ENCODE results near the gene ABCD1.
"Not testable (repeated sequence)": the region's sequence is repeated elsewhere in the genome, so short reads cannot be mapped to it uniquely, and the experiment has no call there.

The ABCD1 gene

DNA sequence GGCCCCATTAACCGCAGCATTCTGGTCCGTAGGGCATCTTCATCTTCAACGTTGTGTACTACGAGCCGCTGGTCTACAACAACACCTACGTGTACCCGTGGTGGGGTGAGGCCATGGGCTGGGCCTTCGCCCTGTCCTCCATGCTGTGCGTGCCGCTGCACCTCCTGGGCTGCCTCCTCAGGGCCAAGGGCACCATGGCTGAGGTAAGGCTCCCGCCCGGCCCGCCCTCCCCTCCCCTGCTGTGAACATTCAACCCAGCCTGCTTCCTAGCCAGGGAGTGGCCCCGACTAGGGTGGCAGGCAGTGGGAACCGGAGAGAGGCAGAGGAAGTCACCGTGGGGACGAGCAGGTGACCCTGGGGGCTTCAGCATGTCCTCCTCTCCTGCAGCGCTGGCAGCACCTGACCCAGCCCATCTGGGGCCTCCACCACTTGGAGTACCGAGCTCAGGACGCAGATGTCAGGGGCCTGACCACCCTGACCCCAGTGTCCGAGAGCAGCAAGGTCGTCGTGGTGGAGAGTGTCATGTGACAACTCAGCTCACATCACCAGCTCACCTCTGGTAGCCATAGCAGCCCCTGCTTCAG is 29.9 kb upstream of the ABCD1 start:
- DNase-seq: no peak

DNA sequence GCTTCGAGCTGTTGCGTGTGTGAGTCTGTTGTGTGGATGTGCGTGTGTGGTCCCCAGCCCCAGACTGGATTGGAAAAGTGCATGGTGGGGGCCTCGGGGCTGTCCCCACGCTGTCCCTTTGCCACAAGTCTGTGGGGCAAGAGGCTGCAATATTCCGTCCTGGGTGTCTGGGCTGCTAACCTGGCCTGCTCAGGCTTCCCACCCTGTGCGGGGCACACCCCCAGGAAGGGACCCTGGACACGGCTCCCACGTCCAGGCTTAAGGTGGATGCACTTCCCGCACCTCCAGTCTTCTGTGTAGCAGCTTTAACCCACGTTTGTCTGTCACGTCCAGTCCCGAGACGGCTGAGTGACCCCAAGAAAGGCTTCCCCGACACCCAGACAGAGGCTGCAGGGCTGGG is 28.6 kb upstream of the ABCD1 start:
- DNase-seq: no peak

DNA sequence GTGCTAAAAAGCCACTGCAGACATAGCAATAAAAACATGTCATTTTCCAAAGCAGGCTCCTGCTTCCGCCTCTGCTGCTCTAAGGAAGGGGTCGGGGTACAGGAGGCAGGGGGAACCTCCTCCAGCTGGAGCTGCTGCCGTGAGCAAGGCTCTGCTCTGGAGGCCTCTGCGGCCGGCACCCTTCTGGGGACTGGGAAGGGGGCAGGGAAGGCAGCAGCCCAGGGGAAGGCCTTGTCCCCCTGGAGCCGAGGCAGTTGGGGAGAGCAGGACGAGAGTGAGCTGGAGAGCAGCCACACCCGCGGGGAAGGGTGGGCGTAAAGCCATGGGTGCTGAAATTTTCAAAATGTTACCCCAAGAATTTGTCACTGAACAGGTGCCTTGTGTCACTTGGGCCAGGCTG is 28.1 kb upstream of the ABCD1 start:
- not testable (repeated sequence) for DNase-seq

DNA sequence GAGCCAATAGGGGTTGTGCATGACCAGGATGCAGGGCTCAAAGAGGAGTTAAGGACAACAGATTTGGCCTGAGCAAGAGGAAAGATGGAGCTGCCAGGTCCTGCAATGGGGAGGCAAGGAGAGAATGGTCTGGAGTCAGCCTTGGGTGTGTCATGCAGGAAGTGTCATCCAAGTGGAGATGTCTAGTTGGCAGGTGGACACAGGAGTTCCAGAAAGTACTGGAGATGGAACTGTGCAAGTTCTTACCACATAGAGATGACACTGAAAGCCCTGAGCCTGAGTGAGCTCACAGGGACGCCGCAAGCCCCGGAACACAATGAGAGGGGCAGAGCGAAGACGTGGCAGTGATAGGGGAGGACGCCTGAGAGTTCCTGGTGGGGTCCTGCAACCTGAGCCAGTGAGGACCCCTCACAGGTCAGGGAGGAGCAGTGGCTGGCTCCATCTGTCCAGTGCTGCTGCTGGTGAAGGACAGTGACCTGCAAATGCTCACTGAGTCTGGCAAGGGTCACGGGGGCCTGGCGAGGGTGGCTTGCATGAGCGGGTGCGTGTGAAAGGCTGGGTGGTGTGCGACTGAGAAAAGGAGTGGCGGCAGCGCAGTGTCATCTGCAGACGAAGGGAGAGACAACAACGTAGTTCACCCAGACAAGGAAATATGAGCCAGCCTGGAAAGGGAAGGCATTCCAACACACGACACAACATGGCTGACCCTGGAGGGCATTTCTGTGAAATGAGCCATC is 27.5 kb upstream of the ABCD1 start:
- not testable (repeated sequence) for DNase-seq

DNA sequence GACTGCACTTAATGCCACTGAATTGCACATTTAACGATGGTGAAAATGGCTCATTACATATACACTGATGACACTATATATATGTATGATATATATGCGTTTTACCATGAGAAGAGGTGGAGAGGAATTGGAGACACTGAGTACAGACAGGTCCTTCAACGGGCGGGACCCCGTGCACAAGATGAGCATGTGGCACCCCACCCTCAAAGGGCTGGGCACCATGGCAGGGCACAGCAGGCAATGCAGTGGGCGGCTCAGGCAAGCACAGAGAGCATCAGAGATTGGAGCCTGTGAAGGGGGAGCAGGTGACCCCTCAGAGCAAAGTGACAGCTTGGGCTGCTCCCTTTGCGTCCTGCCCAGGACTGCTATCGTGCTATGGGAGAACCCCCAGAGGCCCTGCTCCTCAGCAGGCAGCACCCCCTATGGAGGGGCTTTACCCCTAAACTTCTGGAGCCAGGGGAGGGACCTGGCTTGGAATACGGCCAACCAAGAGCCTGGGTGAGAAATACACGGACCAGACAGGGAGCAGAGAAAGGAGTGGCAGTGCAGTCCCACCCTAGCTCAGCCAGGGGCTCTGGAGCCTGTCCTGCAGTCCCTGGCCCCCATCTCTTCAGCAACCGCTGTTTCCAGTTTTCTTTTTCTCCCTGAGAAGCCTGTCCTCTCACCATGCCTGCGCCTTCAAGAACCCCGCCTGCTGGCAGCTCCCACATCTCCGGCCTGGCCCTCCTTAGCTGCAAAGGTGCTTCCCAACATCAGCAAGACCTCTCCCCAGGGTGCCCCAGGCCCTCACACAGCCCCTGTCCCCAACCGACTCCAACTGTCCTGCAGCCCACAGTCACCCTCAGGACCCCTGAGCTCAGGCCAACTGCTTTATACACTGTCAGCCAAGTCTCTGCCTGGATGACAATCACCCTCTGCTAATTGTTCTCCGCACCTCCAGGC is 26.5 kb upstream of the ABCD1 start:
- no peak for DNase-seq

DNA sequence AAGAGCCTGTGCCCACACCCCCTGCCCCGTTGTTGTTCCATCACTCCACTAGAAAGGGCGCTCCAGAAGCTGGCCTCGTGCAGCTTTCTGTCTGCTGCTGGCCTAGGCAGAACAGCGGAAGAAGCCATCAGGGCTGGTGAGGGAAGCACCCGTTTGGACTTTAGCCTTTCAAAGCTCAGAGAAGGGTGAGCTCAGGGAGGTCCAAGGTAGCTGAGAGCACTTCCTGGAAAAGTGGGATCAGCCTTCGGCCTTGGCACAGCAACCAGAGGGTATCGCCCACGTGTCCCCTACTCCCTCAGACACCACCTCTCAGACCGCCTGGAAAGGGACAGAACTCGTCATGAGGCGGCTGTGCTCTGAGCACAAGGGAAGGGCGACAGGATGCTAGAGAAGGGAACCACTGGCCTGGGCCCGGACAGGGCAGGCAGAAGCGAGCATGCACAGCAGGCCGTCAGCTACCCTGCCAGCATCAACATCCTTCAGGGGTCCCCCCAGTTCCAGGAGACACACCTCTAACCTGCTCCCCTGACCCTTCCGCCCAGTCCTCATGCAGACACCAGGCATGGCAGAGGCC is 25.4 kb upstream of the ABCD1 start:
- DNase-seq: not testable (repeated sequence)

DNA sequence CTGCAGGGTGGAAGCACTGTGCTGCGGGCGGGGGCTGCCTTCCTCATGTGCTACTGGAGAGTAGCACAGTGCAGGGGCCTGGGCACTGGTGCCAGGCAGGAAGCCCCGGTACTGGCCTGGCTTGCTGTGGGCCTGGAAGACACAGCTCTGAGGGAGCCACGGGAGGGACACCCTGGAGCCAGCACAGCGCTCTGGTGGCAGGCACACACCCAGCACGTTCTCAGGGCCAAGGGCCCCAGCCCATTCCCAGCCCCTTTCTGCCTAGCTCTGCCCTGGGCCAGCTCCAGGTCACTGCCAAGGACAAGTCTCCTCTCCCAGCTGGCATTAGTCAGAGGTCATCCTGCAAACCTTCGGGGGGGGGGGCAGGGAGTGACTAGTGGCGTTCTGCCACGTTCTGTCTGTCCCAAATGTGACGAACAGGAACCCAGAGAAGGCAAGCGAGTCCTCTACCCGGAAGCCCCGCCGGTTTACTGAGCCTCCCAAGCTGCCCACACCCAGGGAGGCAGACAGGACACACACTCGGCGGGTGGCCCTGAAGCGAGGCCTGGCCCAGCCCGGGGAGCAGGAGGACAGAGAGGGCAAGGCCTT is 24.8 kb upstream of the ABCD1 start:
- not testable (repeated sequence) for DNase-seq

DNA sequence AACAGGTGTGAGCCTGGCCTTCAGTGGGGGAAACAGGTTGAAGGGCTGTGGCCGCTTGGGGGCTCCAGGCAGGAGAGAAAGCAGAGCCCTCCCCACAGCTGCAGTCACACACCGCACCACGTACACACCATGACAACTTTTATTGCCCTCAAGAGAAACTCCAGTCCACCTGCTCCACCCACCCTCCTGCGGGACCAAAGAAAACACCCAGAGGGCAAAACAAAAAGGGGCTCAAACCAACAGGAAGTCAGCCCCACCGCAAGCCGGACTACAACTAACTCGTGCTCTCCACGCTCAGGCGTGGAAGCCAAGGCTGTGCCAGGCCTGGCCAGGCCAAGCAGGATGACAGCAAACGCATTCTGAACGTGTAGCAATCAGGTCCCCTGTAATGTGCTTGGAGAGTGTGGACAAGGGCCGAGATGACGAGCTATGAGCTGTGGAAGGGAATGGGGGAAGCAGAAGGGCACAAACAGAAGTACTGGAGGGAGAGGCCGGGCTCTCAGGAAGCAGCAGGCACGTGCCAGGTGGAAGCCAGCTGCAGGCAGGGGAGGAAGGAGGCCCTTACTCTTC is 24.2 kb upstream of the ABCD1 start:
- no peak for DNase-seq

DNA sequence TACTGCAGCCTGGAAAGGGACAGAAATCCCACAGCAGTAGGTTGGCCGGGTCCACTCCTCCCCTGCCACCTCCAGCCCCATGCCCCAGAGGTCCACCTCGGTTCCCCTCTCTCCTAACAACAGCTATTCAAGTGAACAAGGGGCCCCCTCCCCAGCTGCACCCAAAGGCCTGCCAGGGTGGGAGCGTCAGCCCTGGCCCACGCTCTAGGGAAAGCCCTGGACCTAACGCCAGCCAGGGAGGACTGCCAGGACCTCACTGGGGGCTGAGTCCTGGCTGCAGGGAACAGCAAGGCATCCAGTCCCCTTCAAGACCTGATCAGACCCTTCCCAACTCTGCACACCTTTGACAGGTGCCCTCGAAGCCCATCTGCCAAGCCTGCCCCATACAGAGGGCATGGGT is 23.7 kb upstream of the ABCD1 start:
- DNase-seq: no peak

DNA sequence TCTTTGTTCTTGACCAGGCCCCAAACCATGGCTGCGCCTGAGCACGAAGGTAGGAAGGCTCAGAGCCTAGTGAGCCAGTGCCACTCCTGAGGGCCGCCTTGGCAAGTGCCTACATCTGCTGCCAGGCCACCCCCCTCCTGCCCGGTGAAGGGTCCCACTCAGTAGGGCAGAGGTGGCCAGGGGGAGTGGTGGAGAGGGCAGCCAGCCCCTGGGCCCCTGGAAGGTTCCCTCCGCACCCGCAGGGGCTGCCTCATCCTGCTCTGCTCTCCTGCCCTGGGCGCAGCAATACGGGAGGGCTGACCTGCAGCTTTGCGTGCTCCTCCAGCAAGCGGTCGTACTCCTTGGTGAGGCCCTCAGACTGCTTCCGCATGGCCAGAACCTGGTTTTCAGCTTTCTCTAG is 22.9 kb upstream of the ABCD1 start:
- DNase-seq: no peak

DNA sequence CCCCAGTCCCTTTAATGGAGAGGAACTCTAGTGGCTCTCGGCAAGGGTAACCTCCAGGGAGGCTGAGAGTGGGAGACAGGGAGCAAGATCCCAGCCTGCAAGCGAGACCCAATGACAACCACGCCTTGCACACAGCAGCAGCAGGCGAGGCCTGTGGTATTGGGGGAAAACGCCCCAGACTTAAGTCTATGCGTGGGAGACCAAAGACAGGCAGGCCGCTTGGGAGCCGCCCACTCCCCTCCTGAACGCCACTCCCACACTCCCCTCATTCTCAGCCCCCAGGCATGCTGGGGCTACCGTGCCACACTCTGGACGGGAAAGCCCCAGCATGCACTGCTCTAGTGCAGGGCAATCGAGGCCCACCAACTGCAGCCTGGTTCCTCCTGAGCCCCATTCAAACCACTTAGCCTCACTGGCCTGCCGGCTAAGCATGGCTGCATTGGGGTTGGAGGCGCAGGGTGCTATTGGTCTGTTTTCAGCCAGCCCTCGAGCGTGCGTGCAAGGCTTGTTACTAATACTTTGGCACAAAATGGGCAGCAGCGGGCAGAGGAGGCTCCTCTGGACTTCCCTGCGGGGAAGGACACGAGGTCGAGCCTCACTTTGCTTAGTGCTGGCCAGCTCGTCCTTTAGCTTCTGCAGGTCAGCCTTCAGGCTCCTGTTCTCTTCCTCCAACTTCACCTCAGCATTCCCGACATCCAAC is 22.2 kb upstream of the ABCD1 start:
- DNase-seq: no peak

DNA sequence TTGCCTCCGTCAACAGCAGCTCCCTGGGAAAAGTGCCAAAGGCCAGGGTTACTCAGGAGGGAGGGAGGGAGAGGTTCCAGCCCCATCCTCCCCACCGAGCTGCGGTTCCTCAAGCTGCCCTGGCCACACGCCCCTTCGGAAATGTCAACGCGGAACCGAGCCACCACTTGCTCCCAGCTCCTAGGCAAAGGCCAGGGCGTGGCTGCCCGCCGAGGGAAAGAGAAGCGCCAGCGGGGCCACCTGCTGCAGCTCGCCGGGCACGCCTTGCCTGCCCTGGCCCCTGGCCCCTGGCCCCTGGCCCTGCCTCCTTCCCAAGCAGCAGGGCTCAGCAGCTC is 21.7 kb upstream of the ABCD1 start:
- no peak for DNase-seq

DNA sequence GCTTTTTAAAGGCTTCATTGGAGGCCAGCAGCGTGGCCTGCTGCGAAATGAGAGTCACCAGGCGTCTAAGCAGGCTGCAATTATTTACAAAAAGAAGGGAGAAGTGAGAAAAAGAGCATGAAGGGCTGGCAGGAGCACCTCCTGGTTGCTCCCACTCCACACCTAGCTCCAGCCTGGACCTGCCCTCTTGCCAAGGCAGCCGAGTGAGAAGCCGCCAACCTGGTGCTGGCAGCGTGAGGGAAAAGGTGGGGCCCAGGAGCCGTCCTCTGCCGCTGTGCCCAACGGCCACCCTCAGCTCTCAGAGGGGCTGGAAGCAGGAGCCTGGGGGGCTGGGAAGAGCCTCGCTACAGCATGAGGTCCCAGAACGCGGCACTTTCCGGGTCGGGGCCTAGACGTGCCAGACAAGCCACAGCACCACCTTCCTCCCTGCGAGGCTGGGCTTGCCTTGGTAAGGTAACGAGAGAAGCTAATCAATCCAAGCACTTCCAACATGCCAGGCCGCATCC is 20.6 kb upstream of the ABCD1 start:
- no peak for DNase-seq

DNA sequence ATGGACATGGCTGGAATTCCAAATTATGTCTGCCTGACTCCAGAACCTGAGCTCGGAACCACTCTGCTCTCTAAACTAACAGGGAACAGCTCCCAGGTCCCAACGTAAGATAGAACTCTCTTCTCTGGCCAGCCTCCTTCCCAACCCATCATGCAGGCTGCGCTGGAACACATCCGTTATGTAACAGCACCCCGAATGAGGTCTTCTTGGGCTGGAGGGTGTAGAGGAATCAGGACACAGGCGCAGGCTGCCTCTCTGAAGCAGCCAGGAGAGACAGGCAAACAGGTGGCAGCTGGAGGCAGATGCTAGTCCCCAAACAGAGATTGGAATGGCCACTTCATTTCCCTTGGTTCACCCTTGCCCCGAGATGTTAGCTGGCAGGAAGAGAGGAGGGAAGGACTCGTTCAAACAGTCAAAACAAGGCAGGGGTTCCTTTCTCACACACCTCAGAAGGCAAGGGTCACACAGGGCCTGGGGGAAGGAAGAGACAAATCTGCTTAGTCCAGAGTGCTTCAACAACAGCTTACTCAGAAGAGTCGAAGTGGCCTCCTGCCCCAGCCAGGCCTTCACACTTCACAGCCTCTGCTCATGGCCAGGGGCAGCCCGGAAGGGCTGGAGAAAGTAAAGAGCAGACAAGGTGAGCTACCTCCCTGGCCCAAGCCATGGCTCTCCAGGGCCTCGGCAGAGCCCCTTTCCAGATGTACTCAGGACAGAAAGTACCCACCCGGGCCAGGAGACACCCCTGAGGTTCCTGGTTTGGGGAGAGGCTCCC is 19.8 kb upstream of the ABCD1 start:
- not testable (repeated sequence) for DNase-seq

DNA sequence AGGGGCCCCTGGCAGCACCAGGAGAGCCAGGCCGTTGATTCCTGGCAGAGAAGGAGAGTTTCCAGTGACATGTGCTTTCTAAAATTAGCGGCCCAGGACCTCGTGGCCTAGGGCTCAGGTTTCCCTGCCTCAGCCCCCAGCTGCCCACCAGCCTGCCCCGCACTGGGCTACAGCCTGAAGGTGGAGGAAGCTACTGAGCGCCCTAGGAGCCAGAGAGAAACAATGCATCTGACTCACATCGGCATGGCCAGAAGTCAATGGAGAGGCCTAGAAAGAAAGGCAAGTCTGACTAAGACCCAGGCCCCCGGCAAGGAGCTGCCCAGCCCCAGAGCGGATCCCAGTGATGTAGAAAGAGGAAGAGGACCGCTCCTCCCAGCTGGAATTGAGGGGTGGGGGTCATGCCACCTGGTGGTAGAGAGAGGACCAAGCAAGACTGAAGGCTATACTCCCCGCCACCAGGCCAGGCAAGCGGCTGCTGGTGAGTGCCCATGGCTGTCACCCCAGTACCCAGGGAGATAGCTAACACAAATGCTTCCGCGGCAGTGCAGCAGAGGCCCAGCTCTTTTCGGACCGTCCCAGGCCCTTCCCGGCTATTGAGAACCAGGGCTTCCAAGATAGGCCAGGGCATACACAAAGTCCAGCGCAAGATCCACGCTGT is 19.1 kb upstream of the ABCD1 start:
- not testable (repeated sequence) for DNase-seq

DNA sequence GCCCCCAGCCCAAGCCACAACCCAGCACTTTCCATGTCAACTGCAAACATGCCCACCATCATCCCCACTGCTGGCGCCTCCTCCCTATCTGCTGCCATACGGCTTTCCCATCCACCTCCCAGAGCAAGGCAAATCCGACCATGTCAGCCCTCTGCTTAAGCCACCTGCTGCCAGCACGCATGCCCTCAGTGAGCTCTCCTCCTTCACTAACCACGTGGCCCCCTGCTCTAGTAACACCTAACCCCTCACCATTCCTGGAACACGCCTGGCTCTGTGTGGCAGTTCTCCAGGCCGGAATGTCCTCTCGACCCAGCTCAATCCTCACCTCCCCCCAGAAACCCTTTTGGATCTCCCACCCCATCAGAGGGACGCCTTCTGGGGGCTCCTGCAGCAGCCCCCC is 17.9 kb upstream of the ABCD1 start:
- no peak for DNase-seq

DNA sequence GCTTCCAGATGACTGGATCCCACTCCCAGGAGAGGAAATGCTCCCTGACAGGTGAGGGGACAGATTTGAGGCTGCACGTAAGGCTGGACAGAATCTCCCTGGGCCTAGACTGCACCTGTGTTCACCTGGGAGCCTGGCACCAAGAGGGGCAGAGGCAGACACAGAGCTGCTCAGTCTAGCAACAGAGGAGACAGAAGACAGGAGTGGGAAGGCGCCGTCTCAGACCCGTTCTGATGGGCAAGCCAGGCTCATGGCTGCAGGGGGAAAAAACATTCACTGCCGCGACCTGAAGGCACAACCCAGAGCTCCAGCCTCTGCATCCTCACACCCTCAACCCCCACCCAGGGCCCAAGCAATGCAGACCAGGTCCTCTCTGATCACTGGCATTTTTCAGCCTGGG is 17.2 kb upstream of the ABCD1 start:
- DNase-seq: no peak

DNA sequence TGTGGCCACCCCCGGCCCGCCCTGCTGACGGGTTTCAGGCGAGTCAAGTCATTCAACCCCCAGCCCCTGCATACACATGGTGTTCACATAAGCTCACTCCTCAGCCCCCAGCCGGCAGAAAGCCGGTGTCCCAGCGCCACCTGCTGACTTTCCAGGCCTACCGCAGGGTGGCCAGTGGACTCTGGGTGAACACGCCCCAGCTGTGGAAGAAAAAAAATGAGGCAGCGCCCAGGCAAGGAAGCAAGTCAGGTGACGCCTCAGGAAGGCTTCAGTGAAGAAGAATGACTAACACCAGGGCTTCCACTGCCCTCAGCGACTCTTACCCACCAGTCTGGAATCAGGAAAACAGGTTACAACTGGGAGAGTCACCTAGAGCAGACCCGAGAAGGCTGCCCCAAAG is 16.2 kb upstream of the ABCD1 start:
- DNase-seq: peak; percentile 50

DNA sequence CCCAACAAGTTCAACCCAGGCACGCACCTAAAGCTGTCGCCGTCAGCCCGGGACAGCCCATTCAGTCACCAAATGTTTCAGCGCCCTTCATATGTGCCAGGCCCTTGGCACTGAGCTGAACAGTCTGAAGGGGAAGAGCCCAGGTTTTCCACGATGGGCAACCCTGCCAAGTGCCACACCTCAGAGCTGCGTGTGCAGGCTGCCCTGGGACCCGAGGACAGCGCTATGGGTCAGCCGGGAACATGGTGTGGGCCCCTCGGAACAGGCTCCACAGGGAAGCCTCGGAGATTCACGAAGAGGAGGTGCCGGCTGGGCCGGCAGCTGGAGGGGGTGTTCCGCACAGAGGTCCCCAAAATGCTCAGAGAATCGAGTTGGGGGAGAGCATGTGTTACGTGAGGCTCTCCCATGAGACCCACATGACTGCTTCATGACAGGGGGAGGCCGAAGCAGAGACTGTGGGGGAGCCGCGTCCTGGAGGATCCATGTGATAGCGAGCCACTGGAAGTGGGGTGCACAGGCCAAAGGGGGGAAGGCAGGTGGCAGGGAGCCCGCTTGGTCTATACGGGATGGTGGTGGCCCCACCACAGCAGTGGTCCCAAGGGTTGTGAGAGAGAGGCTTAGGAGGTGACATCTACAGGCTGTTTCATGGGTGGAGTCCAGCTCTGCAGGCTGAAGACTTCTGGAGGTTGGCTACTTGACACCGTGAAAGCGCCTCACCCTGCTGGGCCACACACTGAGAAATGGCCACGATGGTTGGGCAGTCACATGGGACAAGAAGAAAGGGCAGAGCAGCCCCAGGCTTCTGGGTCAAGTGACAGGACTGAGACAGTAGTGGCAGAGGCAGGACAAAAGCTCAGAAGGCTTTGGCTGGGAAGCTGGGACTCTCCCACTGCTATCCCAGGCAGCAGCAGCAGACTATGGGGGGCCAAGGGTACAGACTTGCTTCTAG is 14.7 kb upstream of the ABCD1 start:
- no peak for DNase-seq
